GM21723 (cell line): ENCODE data around the gene CUL1.

Experiments
- ATAC-seq: cut with Tn5 transposase; IDR thresholded peaks from one replicate; pipeline ENCODE4 v1.9.1; 2021; ENCODE audit warnings: mild to moderate bottlenecking, moderate library complexity; ENCODE audit not compliant: unreplicated experiment

CUL1 gene

GRCh38 chr7:148753224-148753623, 54.5 kb downstream of the CUL1 start:
- ATAC-seq, result no peak

- no peak for ATAC-seq
Observed at GRCh38 chr7:148754912-148755311, 56.2 kb downstream of the CUL1 start.

- ATAC-seq, result no peak
Observed at GRCh38 chr7:148761499-148762278, 63.0 kb downstream of the CUL1 start.

- no peak for ATAC-seq
Observed at GRCh38 chr7:148763622-148764021, 64.9 kb downstream of the CUL1 start.

GRCh38 chr7:148770004-148770403, 71.3 kb downstream of the CUL1 start:
- ATAC-seq, result no peak

DNA sequence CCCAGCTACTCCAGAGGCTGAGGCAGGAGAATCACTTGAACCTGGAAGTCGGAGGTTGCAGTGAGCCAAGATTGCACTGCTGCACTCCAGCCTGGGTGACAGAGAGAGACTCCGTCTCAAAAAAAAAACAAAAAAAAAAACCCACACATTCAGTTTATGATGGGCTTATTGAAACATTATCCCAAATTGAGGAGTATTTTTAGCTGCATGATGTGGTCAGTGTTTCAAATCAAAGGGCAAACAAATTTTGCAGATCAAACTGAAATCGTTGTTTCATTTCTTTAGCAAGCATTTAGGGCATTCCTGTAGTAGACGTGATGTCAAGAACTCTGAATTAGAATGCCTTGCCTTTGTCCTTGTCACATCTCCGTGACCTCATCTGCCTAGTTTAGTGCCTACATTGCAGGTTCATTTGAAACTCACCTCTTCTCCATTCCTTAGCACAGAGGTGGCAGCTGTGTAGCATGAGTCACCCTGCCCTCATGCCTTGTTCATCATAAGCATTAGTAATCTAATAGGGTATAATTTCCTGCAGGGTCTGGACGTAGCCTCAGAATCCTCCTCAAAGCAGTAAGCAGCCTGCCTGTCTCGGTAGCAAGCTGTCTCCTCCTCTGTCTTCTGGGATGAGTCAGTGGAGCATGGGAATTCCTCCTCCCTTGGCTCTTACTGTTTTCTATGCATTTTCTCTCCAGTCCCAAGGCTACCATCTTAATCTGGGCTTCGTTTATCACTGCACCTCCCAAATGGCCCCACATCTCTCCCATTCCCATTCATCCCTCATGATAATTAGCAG, 73.8 kb downstream of the CUL1 start:
- ATAC-seq, result no peak

- no peak for ATAC-seq
Observed at GRCh38 chr7:148773334-148773733, 74.6 kb downstream of the CUL1 start.

- no peak for ATAC-seq
Observed at GRCh38 chr7:148774471-148774870, 75.8 kb downstream of the CUL1 start.

DNA sequence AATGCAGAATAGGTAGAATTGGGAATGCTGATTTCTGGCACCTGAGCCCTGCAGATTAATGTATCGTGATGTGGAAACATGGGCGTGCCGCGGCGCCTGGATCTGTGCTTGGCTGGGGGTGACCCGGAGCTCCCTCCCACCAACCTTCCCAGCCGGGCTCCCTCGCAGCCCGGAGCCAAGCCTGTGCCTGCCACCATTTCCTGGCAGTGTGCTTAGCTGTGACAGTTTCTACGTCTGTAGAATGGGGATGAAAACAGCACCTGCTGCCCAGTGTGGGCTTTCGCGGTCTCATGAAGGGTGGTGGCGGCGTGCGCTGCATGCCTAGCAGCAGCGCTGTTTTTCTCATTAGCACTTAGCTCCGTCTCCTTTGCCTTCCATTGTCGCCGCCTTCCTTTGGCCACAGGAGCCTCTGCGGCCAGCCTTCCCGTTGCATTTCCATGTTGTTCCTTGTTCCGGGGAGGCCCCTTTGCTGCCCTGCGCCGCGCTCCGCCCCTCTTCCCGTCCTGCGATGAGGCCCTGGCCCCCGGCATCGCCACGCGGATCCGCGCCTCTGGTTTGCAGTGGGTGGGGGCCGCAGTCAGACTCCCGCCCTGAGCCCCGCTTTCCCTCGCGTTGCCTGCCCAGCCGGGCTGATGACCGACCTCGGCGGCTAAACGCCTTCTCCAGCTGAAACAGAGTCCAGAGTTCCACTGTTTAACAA, 84.2 kb downstream of the CUL1 start:
- ATAC-seq, result no peak

DNA sequence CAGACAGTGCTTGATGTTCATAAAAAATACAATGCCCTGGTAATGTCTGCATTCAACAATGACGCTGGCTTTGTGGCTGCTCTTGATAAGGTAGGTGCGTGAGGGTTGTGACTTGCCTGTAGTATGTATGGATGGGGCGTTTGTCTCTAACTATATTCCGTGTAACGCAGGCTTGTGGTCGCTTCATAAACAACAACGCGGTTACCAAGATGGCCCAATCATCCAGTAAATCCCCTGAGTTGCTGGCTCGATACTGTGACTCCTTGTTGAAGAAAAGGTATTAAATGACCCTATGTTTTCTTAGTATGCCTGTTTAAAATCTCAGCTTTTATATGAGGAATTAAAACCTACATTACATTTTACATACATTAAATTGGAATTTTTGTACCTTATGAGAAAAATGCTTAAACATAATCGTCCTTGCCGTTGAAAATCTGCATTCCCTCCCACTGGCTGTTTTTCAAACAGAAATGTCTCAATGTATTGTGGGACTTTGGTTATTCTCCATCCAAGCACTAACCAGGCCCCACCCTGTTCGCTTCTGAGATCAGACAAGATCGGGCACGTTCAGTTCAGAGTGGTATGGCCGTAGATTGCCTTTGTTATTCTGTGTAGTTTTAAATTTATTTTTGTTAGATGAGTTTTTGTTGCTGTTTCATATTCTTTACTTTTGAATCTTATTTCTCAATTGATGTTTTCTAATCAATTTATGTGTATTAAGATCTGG, 85.3 kb downstream of the CUL1 start:
- no peak for ATAC-seq

DNA sequence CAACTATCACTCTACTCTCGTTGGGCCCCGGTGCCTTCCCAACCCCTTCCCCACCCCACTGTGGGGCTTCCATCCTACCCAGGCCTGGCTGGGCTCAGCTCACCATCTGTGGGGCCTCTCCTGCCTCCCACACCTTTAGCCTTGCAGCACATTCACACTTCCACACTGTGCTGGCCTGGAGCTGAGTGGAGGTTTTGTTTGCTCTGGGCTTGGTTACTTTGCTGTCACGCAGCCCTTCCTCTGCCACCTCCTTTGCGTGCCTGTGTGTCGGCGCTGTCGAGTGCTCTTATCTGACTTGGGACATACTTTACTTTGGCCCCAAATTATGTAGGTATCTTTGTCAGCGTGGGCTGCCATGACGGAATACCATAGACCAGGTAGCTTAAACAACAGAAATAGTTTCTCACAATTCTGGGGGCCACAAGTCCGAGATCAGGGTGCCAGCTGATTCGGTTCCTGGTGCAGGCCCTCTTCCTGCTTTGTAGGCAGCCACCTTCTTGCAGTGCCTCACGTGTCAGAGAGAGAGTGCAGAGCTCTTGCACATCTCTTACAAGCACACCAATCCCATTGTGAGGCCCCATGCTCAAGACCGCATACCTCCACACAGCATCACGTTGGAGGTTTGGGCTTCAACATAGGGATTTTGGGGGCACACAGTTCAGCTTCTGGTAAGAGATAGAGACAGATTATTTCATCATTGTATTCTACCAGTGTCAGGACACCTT, 89.0 kb downstream of the CUL1 start:
- ATAC-seq, result no peak

GRCh38 chr7:148789220-148789619, 90.5 kb downstream of the CUL1 start:
- ATAC-seq, result no peak

- ATAC-seq, result no peak
Observed at GRCh38 chr7:148790131-148790726, 91.5 kb downstream of the CUL1 start.

- no peak for ATAC-seq
Observed at GRCh38 chr7:148790850-148791249, 92.1 kb downstream of the CUL1 start.

- no peak for ATAC-seq
Observed at GRCh38 chr7:148791546-148791945, 92.8 kb downstream of the CUL1 start.

DNA sequence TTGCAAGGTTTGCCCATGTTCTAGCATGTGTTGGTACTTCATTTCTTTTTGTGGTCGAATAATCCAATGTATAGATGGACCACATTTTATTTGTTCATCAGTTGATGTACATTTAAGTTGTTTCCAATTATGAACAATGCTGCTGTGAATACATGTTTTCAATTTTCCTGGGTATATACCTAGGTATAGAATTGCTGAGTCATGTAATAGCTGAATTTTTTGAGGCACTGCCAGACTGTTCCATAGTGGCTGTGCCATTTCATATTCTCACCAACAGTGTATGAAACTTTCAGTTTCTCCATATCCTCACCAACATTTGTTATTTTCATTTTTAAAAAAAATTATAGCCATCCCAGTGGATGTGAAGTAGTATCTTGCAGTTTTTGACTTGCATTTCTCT, 94.9 kb downstream of the CUL1 start:
- ATAC-seq, result no peak

GRCh38 chr7:148794476-148794875, 95.8 kb downstream of the CUL1 start:
- ATAC-seq, result no peak

GRCh38 chr7:148796841-148797240, 98.1 kb downstream of the CUL1 start:
- no peak for ATAC-seq

- no peak for ATAC-seq
Observed at GRCh38 chr7:148799893-148800555, 101.3 kb downstream of the CUL1 start.
